ENCODE results near the gene CACNA2D4. TPM values are rescaled to one million over a fixed set of nuclear protein-coding genes. Genes with fewer than 3 reads are reported as not detected.

Gene CACNA2D4
- total and polyA plus RNA-seq, 4 donors: 1.5 to 12.6 (median 7.3) TPM

GRCh38 chr12:1768615-1769014, 149.8 kb downstream of the CACNA2D4 start:
- WGBS, 2 donors: 93 to 94% methylated on average over 1 of the region's 1 CpG
- no peak for ATAC-seq (ENCODE audit: insufficient read depth, low FRiP score)
- Histone ChIP-seq H3K9ac (ENCODE audit: insufficient read depth in 1 of 2, low read length in 2 of 2) (no peak overlapping the region), H3K4me1 (ENCODE audit: control insufficient read depth in 5 of 5, insufficient read depth in 5 of 5, low read length in 5 of 5) (peaks cover 0 to 2% (median 0%) of the 10 kb centered on the region in 5 donors), H3K36me3 (ENCODE audit: control insufficient read depth in 4 of 4, insufficient read depth in 4 of 4, low read length in 4 of 4) (peaks cover 4 to 9% (median 6%) of the 10 kb centered on the region in 4 donors), H3K27ac (ENCODE audit: low read depth in 1 of 2, low read length in 1 of 2) (no peak overlapping the region), H3K9me3 (ENCODE audit: control insufficient read depth in 4 of 4, insufficient read depth in 3 of 4, low read length in 3 of 4) (no peaks in the 10 kb centered on the region), H3K27me3 (ENCODE audit: control insufficient read depth in 3 of 3, insufficient read depth in 3 of 3, low read length in 2 of 3) (no peaks in the 10 kb centered on the region), H3K4me3 (no peak overlapping the region)
- no peak for DNase-seq
- no peak for TF ChIP-seq CTCF (IDR thresholded peaks at IDR 0.05; ENCODE audit: control extremely low read depth, extremely low read depth)

- WGBS, 2 donors: 79 to 84% methylated on average over 1 of the region's 1 CpG
- Histone ChIP-seq H3K4me1 (ENCODE audit: control insufficient read depth in 5 of 5, insufficient read depth in 5 of 5, low read length in 5 of 5) (peaks cover 0 to 2% (median 0%) of the 10 kb centered on the region in 5 donors), H3K27ac (ENCODE audit: low read depth in 1 of 2, low read length in 1 of 2) (no peak overlapping the region), H3K36me3 (ENCODE audit: control insufficient read depth in 4 of 4, insufficient read depth in 4 of 4, low read length in 4 of 4) (peaks cover 0 to 7% (median 1%) of the 10 kb centered on the region in 4 donors), H3K27me3 (ENCODE audit: control insufficient read depth in 3 of 3, insufficient read depth in 3 of 3, low read length in 2 of 3) (no peaks in the 10 kb centered on the region), H3K4me3 (no peak overlapping the region), H3K9me3 (ENCODE audit: control insufficient read depth in 4 of 4, insufficient read depth in 3 of 4, low read length in 3 of 4) (no peaks in the 10 kb centered on the region), H3K9ac (ENCODE audit: insufficient read depth in 1 of 2, low read length in 2 of 2) (no peak overlapping the region)
- no peak for TF ChIP-seq CTCF (IDR thresholded peaks at IDR 0.05; ENCODE audit: control extremely low read depth, extremely low read depth)
- ATAC-seq (ENCODE audit: insufficient read depth, low FRiP score): no peak
- no peak for DNase-seq
Observed at GRCh38 chr12:1767407-1768090, 150.9 kb downstream of the CACNA2D4 start.

- no peak for TF ChIP-seq CTCF (IDR thresholded peaks at IDR 0.05; ENCODE audit: control extremely low read depth, extremely low read depth)
- no peak overlapping the region for H3K27ac ChIP-seq (ENCODE audit: low read depth in 1 of 2, low read length in 1 of 2)
- no peak overlapping the region for H3K4me3 ChIP-seq
- 84 to 90% methylated on average over 1 of the region's 1 CpG for WGBS, 2 donors
- no peaks in the 10 kb centered on the region for H3K9me3 ChIP-seq (ENCODE audit: control insufficient read depth in 4 of 4, insufficient read depth in 3 of 4, low read length in 3 of 4)
- H3K9ac ChIP-seq (ENCODE audit: insufficient read depth in 1 of 2, low read length in 2 of 2): no peak overlapping the region
- peaks cover 0 to 3% (median 0%) of the 10 kb centered on the region in 5 donors for H3K4me1 ChIP-seq (ENCODE audit: control insufficient read depth in 5 of 5, insufficient read depth in 5 of 5, low read length in 5 of 5)
- ATAC-seq (ENCODE audit: insufficient read depth, low FRiP score) (no peak), DNase-seq (no peak)
- H3K27me3 ChIP-seq (ENCODE audit: control insufficient read depth in 3 of 3, insufficient read depth in 3 of 3, low read length in 2 of 3): no peaks in the 10 kb centered on the region
- peaks cover 0 to 7% (median 1%) of the 10 kb centered on the region in 4 donors for H3K36me3 ChIP-seq (ENCODE audit: control insufficient read depth in 4 of 4, insufficient read depth in 4 of 4, low read length in 4 of 4)
Observed at GRCh38 chr12:1766110-1766509, 152.3 kb downstream of the CACNA2D4 start.
